Ammon's horn (tissue), 1 donor: Measurements from ENCODE around the gene TEKT5.

Experiments
- DNase-seq: peaks from one replicate; pipeline ENCODE4 v3.0.0-alpha.2; 2016; ENCODE audit warnings: low spot score

The TEKT5 gene

GRCh38 chr16:10609402-10609774 is 85.3 kb downstream of the TEKT5 start:
- no peak for DNase-seq

GRCh38 chr16:10608687-10609401 is 85.9 kb downstream of the TEKT5 start:
- peak; percentile 46 for DNase-seq

- no peak for DNase-seq
These were observed 87.6 kb downstream of the TEKT5 start for GRCh38 chr16:10607157-10607556.

GRCh38 chr16:10606607-10607006 is 88.1 kb downstream of the TEKT5 start:
- no peak for DNase-seq

GRCh38 chr16:10605636-10606035 is 89.1 kb downstream of the TEKT5 start:
- no peak for DNase-seq

GRCh38 chr16:10601444-10602408 is 93.0 kb downstream of the TEKT5 start:
- no peak for DNase-seq

GRCh38 chr16:10600782-10601443 is 93.8 kb downstream of the TEKT5 start:
- DNase-seq, result no peak

- DNase-seq, result no peak
These were observed 95.1 kb downstream of the TEKT5 start for GRCh38 chr16:10599626-10600025.

- no peak for DNase-seq
These were observed 96.6 kb downstream of the TEKT5 start for GRCh38 chr16:10598157-10598556.

- no peak for DNase-seq
These were observed 97.5 kb downstream of the TEKT5 start for GRCh38 chr16:10597187-10597601.

GRCh38 chr16:10594312-10594950 is 100.3 kb downstream of the TEKT5 start:
- DNase-seq, result no peak

- DNase-seq, result no peak
These were observed 102.1 kb downstream of the TEKT5 start for GRCh38 chr16:10592611-10593010.

- no peak for DNase-seq
These were observed 104.4 kb downstream of the TEKT5 start for GRCh38 chr16:10590342-10590741.

GRCh38 chr16:10589109-10589508 is 105.6 kb downstream of the TEKT5 start:
- no peak for DNase-seq

GRCh38 chr16:10587622-10588021 is 107.1 kb downstream of the TEKT5 start:
- no peak for DNase-seq

- no peak for DNase-seq
These were observed 109.7 kb downstream of the TEKT5 start for GRCh38 chr16:10584981-10585438.

- no peak for DNase-seq
These were observed 111.5 kb downstream of the TEKT5 start for GRCh38 chr16:10583269-10583668.

GRCh38 chr16:10581507-10581906 is 113.2 kb downstream of the TEKT5 start:
- DNase-seq, result no peak

GRCh38 chr16:10580883-10581247 is 113.9 kb downstream of the TEKT5 start:
- DNase-seq, result no peak

- DNase-seq, result peak; percentile 54
These were observed 114.5 kb downstream of the TEKT5 start, which contains the start of gene EMP2 for GRCh38 chr16:10579965-10580882. EMP2 (minus strand) TSS chr16:10580598; CDS start chr16:10547617, 32,981 bp downstream.

- DNase-seq, result no peak
These were observed 115.2 kb downstream of the TEKT5 start for GRCh38 chr16:10579575-10579964.
